Measurements from ENCODE around the gene TNF. TPM values are rescaled to one million over a fixed set of nuclear protein-coding genes. Genes with fewer than 3 reads are reported as not detected.

Gene TNF
- total and polyA plus RNA-seq, 2 donors (not counting 1 experiment from before 2014, with no cell fraction given), result not detected

- no peak overlapping the region for H3K27ac ChIP-seq (ENCODE audit: insufficient read depth, low read length)
- H3K9me3 ChIP-seq (ENCODE audit: control insufficient read depth, insufficient read depth, low read depth, low read length), result no peaks in the 10 kb centered on the region
- no peaks in the 10 kb centered on the region for H4K20me1 ChIP-seq (ENCODE audit: control insufficient read depth, extremely low read depth, insufficient read depth, low read length)
- no peak overlapping the region for H2AFZ ChIP-seq (ENCODE audit: low read length)
- no peaks in the 10 kb centered on the region for H3K36me3 ChIP-seq (ENCODE audit: control insufficient read depth, insufficient read depth, low read length)
- no peak overlapping the region for H3K9ac ChIP-seq (ENCODE audit: insufficient read depth, low read length)
- no peaks in the 10 kb centered on the region for H3K79me2 ChIP-seq (ENCODE audit: control insufficient read depth, insufficient read depth, low read length)
- H3K4me1 ChIP-seq (ENCODE audit: control insufficient read depth, extremely low read depth, insufficient read depth, low read length), result no peaks in the 10 kb centered on the region
- H3K4me2 ChIP-seq (ENCODE audit: extremely low read depth, insufficient read depth, low read length), result no peak overlapping the region
- DNase-seq (ENCODE audit: low read depth in 2 of 2), result peak; percentile 3 to 23
- no peak overlapping the region for H3K4me3 ChIP-seq (replicated peaks in 1 of 4; ENCODE audit: control extremely low read depth in 1 of 4, insufficient read depth in 1 of 4, low read depth in 3 of 4, low read length in 4 of 4)
- no peak for TF ChIP-seq EZH2 (IDR thresholded peaks at IDR 0.05; ENCODE audit: low read length, missing control alignments)
- TF ChIP-seq, protein P1, sequence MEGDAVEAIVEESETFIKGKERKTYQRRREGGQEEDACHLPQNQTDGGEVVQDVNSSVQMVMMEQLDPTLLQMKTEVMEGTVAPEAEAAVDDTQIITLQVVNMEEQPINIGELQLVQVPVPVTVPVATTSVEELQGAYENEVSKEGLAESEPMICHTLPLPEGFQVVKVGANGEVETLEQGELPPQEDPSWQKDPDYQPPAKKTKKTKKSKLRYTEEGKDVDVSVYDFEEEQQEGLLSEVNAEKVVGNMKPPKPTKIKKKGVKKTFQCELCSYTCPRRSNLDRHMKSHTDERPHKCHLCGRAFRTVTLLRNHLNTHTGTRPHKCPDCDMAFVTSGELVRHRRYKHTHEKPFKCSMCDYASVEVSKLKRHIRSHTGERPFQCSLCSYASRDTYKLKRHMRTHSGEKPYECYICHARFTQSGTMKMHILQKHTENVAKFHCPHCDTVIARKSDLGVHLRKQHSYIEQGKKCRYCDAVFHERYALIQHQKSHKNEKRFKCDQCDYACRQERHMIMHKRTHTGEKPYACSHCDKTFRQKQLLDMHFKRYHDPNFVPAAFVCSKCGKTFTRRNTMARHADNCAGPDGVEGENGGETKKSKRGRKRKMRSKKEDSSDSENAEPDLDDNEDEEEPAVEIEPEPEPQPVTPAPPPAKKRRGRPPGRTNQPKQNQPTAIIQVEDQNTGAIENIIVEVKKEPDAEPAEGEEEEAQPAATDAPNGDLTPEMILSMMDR (conservative IDR thresholded peaks at IDR 0.05 in 1 of 2, IDR thresholded peaks at IDR 0.05 in 1 of 2; ENCODE audit: low read depth in 1 of 2, low read length in 2 of 2), result peak; percentile 14 to 49
- H3K27me3 ChIP-seq (ENCODE audit: control insufficient read depth, insufficient read depth, low read length), result no peaks in the 10 kb centered on the region
Measured at GRCh38 chr6:31597006-31597405, 21.6 kb downstream of the TNF start.

GRCh38 chr6:31607317-31607716 lies 32.0 kb downstream of the TNF start:
- Histone ChIP-seq H3K9ac (ENCODE audit: insufficient read depth, low read length) (no peak overlapping the region), H3K9me3 (ENCODE audit: control insufficient read depth, insufficient read depth, low read depth, low read length) (no peaks in the 10 kb centered on the region), H3K4me1 (ENCODE audit: control insufficient read depth, extremely low read depth, insufficient read depth, low read length) (no peaks in the 10 kb centered on the region), H3K4me3 (replicated peaks in 1 of 4; ENCODE audit: control extremely low read depth in 1 of 4, insufficient read depth in 1 of 4, low read depth in 3 of 4, low read length in 4 of 4) (no peak overlapping the region), H2AFZ (ENCODE audit: low read length) (no peak overlapping the region), H3K4me2 (ENCODE audit: extremely low read depth, insufficient read depth, low read length) (no peak overlapping the region), H3K27me3 (ENCODE audit: control insufficient read depth, insufficient read depth, low read length) (no peaks in the 10 kb centered on the region), H3K79me2 (ENCODE audit: control insufficient read depth, insufficient read depth, low read length) (no peaks in the 10 kb centered on the region), H4K20me1 (ENCODE audit: control insufficient read depth, extremely low read depth, insufficient read depth, low read length) (no peaks in the 10 kb centered on the region), H3K27ac (ENCODE audit: insufficient read depth, low read length) (no peak overlapping the region), H3K36me3 (ENCODE audit: control insufficient read depth, insufficient read depth, low read length) (no peaks in the 10 kb centered on the region)
- no peak for TF ChIP-seq EZH2 (IDR thresholded peaks at IDR 0.05; ENCODE audit: low read length, missing control alignments)
- TF ChIP-seq, protein P1 (conservative IDR thresholded peaks at IDR 0.05 in 1 of 2, IDR thresholded peaks at IDR 0.05 in 1 of 2; ENCODE audit: low read depth in 1 of 2, low read length in 2 of 2), result no peak
- no peak for DNase-seq (ENCODE audit: low read depth in 2 of 2)

- Histone ChIP-seq H3K9me3 (ENCODE audit: control insufficient read depth, insufficient read depth, low read depth, low read length) (no peaks in the 10 kb centered on the region), H3K4me2 (ENCODE audit: extremely low read depth, insufficient read depth, low read length) (no peak overlapping the region), H3K9ac (ENCODE audit: insufficient read depth, low read length) (no peak overlapping the region), H2AFZ (ENCODE audit: low read length) (no peak overlapping the region), H3K4me3 (replicated peaks in 1 of 4; ENCODE audit: control extremely low read depth in 1 of 4, insufficient read depth in 1 of 4, low read depth in 3 of 4, low read length in 4 of 4) (no peak overlapping the region), H3K36me3 (ENCODE audit: control insufficient read depth, insufficient read depth, low read length) (no peaks in the 10 kb centered on the region), H4K20me1 (ENCODE audit: control insufficient read depth, extremely low read depth, insufficient read depth, low read length) (no peaks in the 10 kb centered on the region), H3K27ac (ENCODE audit: insufficient read depth, low read length) (no peak overlapping the region), H3K79me2 (ENCODE audit: control insufficient read depth, insufficient read depth, low read length) (no peaks in the 10 kb centered on the region), H3K4me1 (ENCODE audit: control insufficient read depth, extremely low read depth, insufficient read depth, low read length) (no peaks in the 10 kb centered on the region), H3K27me3 (ENCODE audit: control insufficient read depth, insufficient read depth, low read length) (peaks cover 3% of the 10 kb centered on the region)
- DNase-seq (ENCODE audit: low read depth in 2 of 2), result no peak
- TF ChIP-seq EZH2 (IDR thresholded peaks at IDR 0.05; ENCODE audit: low read length, missing control alignments), result no peak
- TF ChIP-seq, protein P1 (conservative IDR thresholded peaks at IDR 0.05 in 1 of 2, IDR thresholded peaks at IDR 0.05 in 1 of 2; ENCODE audit: low read depth in 1 of 2, low read length in 2 of 2), result no peak
Measured at GRCh38 chr6:31609519-31610406, 34.4 kb downstream of the TNF start.

All from fibroblast of lung (primary cell).